Stimulated activated CD4-positive, alpha-beta T cell treated with anti-CD3 and anti-CD28 coated beads, Interleukin-4, amount 100 ng/mL, for 4 hours (primary cell): ENCODE results near the gene PARD3.

Experiments
- DNase-seq, 2 experiments: peaks; one replicate each; pipeline ENCODE4 v3.0.0-alpha.2; 2020

PARD3 gene

GRCh38 chr10:34736976-34737771, 77.9 kb downstream of the PARD3 start:
- DNase-seq: no peak

GRCh38 chr10:34734918-34735317, 80.2 kb downstream of the PARD3 start:
- no peak for DNase-seq

DNA sequence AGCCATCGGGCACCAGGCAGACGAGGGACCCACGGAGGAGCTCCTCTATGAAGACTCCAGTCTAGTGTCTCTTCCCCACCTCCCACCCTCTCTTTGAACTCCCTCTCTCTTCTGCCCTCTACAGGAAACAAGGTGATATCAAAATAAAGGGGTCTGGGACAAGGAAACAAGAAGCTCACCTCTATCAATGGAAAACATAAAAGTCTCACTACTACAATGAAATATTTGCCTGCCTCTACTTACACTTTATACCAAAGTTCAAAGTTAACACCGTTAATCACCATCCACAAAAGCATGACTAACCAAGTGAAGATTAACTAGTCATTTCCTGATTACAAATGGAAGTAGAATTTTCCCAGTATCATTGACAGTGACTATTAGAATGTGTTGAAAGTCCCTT, 82.2 kb downstream of the PARD3 start:
- no peak for DNase-seq

DNA sequence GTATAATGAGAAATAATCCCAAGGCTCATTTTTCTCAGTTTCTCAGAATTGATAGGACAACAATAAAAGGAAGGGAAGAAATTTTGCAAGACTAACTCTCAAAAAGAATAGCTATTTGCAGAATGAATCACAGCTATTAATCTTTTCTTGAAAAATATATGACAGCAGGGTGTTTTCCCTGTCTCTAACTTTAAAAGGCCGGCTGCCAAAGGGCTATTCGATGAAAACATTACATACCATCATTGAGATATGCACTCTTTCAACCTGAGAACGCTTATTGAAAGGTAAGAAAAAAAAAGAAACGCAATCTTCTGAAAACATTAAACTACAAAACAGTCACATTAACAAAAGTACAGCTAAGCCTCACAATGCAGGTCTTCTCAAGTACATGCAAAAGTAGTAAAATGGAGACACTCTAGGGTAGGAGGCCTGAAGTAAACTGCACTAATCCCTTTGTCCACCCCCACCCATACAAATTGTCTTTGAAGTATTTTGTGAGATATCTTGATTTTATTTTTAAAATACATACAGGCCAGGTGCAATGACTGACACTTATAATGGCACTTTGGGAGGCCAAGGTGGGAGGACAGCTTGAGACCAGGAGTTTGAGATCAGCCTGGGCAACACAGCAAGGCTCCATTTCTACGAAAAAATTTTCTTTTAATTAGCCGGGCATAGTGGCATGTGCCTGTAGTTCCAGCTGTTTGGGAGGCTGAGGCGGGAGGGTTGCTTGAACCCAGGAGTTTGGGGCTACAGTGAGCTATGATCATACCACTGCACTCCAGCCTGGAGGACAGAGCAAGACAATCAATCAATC, 83.0 kb downstream of the PARD3 start:
- no peak for DNase-seq

- DNase-seq: no peak
Measured at GRCh38 chr10:34731213-34731612, 83.9 kb downstream of the PARD3 start.

- no peak for DNase-seq
Measured at GRCh38 chr10:34730726-34731125, 84.4 kb downstream of the PARD3 start.

DNA sequence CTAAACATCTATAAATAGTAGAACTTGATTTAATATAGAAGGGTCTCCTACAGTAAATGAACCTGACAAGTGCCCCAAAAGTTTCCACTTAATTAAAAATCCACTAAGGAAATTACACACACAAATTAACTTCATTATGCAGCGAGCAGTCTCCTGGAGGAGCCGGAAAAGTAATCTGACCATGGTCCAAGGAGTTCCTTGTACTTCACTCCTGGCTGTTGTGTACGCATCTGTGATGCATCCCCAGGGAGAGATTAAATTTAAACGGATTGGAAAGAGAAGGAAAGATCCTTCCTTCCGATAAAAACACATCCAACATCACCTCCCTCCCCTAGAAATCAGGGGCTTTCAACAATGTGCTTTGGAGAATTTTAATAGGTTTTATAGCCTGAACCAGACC, 85.5 kb downstream of the PARD3 start:
- no peak for DNase-seq

DNA sequence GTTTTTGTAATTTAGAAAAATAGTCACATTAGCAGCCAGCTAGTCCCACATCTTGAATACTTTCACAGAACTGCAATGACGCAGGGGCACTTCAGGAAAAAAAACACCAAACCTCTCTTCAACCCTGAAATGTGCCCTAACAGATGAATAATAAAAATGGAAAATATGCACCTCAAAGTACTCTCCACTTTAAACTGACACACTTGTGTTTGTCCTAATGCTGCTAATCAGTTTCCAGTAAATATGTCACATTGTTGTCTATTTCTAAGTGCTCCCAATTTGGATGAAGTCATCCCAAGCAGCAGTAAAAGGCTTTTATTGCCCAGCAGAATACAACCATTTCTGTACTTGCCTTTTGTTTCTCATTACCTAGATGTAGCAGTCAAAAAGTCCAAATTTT, 86.7 kb downstream of the PARD3 start:
- DNase-seq: no peak

GRCh38 chr10:34727595-34728033, 87.5 kb downstream of the PARD3 start:
- DNase-seq: no peak

DNA sequence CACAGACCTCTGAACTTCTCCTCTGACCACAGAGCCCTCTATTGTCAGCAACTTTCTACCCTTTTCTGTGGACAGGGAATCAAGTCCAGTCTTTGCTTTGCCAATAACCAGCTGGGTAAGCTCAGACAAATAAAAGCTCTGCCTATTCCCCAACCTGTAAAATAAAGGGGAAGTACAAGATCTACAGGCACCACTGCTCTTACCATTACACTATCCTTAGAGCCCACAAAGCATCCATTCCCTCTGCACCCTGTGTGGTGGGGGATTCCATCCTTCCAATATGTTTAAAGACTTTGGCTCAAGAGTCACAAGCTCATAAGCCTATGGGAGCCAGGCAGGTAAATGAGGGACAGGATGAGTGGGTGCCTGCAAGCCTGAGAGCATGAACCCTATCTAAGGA, 88.2 kb downstream of the PARD3 start:
- DNase-seq: no peak

DNA sequence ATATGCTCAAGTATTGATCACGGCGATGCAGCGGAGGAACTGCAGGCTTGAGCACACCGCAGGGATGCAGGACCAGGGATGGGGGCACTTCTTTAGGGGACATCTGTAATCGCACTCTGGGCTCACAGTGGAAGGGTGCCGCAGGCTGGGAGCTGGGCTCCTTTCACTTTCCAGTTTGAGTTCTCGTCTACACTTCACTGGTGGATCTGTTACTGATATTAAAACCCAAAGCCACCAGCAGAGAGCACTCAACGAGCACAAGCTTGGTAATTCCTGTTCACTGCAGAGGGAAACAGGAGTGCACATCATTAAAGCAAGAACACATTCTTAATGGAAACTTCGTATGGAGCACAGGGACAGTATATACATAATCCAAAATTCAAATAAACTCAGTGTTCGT, 91.3 kb downstream of the PARD3 start:
- DNase-seq: no peak

- no peak for DNase-seq
Measured at GRCh38 chr10:34722404-34722803, 92.7 kb downstream of the PARD3 start.

DNA sequence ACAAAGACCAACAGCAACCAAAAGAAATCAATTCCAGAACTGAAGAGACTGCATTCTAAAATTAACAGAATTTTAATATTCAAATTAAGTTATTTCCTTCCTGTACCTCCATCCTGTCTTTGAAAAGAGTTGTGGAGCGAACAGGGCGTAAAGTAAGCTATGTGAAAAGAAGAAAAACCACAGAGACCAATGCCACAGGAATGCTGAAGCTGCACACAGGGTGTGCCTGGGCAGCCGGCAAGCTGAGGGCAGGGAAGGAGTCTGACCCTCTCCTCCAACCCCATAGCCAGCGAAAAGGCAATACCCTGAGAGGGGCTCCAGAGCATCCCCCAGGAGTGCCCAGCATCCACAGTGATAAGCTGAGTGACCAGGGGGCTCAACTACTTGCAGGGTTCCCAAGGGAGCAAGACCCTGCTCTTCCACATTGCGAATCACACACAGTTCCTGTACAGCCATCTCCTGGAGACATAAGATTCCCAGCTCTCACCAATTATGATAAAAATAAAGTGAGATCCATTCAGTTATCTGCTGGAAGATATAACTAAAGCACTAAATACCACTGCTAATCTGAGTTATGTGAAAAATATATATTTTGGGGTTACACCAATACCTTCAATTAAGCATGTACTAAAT, 93.8 kb downstream of the PARD3 start:
- no peak for DNase-seq

- no peak for DNase-seq
Measured at GRCh38 chr10:34719746-34720145, 95.3 kb downstream of the PARD3 start.

GRCh38 chr10:34719328-34719727, 95.8 kb downstream of the PARD3 start:
- DNase-seq: no peak

DNA sequence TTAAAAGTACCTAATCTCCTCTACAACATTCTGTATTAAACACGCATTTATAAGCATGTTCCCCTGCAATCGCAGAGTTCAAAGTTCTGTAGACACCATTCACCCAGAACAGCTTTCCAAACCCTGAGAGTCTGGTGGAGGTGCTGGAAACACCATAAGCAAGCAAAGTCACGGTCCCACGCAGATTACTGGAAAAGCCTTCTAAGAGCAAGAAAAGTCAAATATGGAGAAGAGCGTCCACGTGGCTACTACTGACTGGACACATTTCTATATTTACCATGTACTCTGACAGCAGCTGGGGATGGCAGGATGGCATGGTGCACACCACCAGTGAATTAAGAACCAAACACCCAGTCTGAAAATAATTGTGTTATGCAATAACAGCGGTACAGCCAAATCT, 97.7 kb downstream of the PARD3 start:
- no peak for DNase-seq

DNA sequence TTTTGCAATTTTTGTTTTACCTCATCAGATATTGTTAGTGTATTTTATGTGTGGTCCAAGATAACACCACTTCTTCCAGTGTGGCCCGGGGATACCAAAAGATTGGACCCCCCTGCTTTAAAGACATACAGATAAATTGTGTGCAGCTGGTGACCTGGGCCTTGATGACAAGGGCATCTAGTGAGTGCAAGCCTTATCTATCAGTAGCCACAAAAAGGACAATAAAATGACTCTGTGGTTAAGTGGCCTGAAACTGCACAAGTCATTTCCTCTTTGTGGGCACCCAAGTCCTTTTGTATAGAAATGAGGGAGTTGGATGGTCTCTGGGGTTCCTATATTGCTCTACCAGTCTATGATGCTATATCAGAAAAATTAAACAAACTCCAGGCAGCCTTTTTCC, 98.1 kb downstream of the PARD3 start:
- DNase-seq: no peak

- no peak for DNase-seq
Measured at GRCh38 chr10:34716234-34716633, 98.9 kb downstream of the PARD3 start.

GRCh38 chr10:34715511-34716187, 99.4 kb downstream of the PARD3 start:
- DNase-seq: no peak

DNA sequence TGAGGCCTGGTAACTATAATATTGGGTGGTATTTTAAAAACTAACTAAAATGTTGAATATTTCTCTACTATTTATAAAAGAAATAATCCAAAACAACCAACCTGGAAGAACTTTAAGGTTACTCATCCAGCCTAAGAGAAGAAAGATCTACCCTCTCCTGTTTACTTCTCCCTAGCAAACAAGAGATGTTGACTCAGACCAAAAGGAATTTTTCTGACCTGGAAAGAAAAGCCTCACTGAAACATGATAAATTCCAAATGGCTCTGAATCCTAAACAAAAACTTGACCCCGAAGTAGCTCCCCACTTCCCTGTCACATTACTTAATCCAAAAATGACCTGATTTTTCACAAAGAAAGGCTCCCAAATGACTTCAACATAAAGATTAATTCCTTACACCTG, 101.2 kb downstream of the PARD3 start:
- no peak for DNase-seq

DNA sequence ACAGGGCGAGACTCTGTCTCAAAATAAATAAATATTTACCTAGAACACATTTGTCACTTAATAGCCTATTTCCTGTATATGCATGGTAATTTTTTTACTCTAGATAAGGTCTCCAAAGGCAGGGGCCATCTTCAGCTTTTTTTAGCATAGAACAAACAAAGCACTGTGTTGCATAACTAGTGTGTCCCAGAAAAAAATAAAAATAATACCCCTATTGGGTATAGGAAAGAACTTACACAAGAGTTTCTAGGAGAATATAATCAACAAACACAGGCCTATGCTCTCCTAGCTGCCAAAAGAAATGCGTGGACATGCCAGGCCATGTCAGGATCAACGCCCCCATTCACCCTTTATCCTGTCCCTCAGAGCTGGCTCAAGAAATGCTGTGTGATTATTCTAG, 103.6 kb downstream of the PARD3 start:
- no peak for DNase-seq

- DNase-seq: no peak
Measured at GRCh38 chr10:34710391-34710751, 104.7 kb downstream of the PARD3 start.

GRCh38 chr10:34709637-34710390, 105.3 kb downstream of the PARD3 start:
- no peak for DNase-seq
